Transverse colon (tissue), 4 donors: ENCODE results near the gene PLA2G2D. TPM values are rescaled to one million over a fixed set of nuclear protein-coding genes. Genes with fewer than 3 reads are reported as not detected.

Source experiments
- DNase-seq: peaks from one replicate; pipeline ENCODE4 v3.0.0-alpha.2; 2019
- H3K27ac ChIP-seq, 4 donors: fragments of 200-600 bp; sonication (generic); 2 replicates each; pipeline ENCODE4 v1.5.1; 2016 to 2018; ENCODE audit warnings: inconsistent platforms in 4 of 4
- H3K27me3 ChIP-seq: fragments of 200-600 bp; sonication (generic); 2 replicates; pipeline ENCODE4 v1.5.1; 2017; ENCODE audit warnings: inconsistent platforms
- H3K36me3 ChIP-seq, 4 donors: fragments of 200-600 bp; sonication (generic); 2 replicates each; pipeline ENCODE4 v1.5.1; 2017 to 2019; ENCODE audit warnings: inconsistent platforms in 4 of 4
- H3K4me1 ChIP-seq, 4 donors: fragments of 200-600 bp; sonication (generic); 2 replicates each; pipeline ENCODE4 v1.5.1; 2017 to 2020; ENCODE audit warnings: inconsistent platforms in 4 of 4
- H3K4me3 ChIP-seq, 4 donors: fragments of 200-600 bp; sonication (generic); 1 replicate in 1 of 4; 2 replicates in 3 of 4; pipeline versions ENCODE4 v1.5.1 to v1.6.1; 2017 to 2019; ENCODE audit warnings: inconsistent platforms in 4 of 4
- H3K9me3 ChIP-seq, 2 donors: fragments of 200-600 bp; sonication (generic); 2 replicates each; pipeline ENCODE4 v1.5.1; 2017 to 2019; ENCODE audit warnings: inconsistent platforms in 2 of 2
- CTCF ChIP-seq, 5 experiments: fragments of 200-600 bp in 3 of 5; fragments of 450-650 bp in 2 of 5; sonication (generic) in 3 of 5; IDR thresholded peaks; 1 replicate in 2 of 5; 2 replicates in 3 of 5; pipeline ENCODE4 v1.5.1; 2016 to 2017; ENCODE audit warnings: antibody characterized with exemption in 5 of 5, inconsistent platforms in 3 of 5, mild to moderate bottlenecking in 2 of 5, moderate library complexity in 1 of 5
- EP300 ChIP-seq: sonication (generic); formaldehyde crosslinking; IDR thresholded peaks from one replicate; pipeline ENCODE4 v1.6.1; 2017; ENCODE audit warnings: antibody characterized with exemption, low read depth
- POLR2A ChIP-seq: fragments of 450-650 bp; IDR thresholded peaks from one replicate; pipeline ENCODE4 v1.6.1; 2016; ENCODE audit warnings: antibody characterized with exemption, mild to moderate bottlenecking, moderate library complexity
- POLR2AphosphoS5 ChIP-seq, 3 donors: sonication (generic); formaldehyde crosslinking; IDR thresholded peaks; one replicate each; pipeline ENCODE4 v1.6.1; 2016; ENCODE audit warnings: antibody characterized with exemption in 3 of 3
- WGBS, 2 donors: methylation state at CpG; one replicate each; pipeline ENCODE4 v1.1.5; 2018; ENCODE audit warnings: low coverage in 1 of 2; 5-methylcytosine and 5-hydroxymethylcytosine counted together
- in situ Hi-C, 4 donors: fragments of 200-750 bp; cut with MboI; loops; one replicate each; pipeline versions ENCODE4 v1.15.0 to v1.15.1; 2017; ENCODE audit warnings: low sequenced_read_pairs in 3 of 4, low pct_ligation_motif_present in 1 of 4, low pct_unique_long_range_greater_than_20kb in 1 of 4
- intact Hi-C: fragments of 100-400 bp; cut with DNase I; formaldehyde crosslinking; loops from one replicate; pipeline ENCODE4 v1.15.1; 2023; ENCODE audit warnings: low total_unique reads
- total RNA-seq, 4 donors: library from RNA; depleted of rRNA; stranded (reverse); fragments of >200 nt; gene quantifications; one replicate each; pipeline ENCODE4 v1.1.0, GENCODE V29; 2016

Gene PLA2G2D
- total RNA-seq, 4 donors from 2014 or later = 0.16 TPM; not detected in 3

DNA sequence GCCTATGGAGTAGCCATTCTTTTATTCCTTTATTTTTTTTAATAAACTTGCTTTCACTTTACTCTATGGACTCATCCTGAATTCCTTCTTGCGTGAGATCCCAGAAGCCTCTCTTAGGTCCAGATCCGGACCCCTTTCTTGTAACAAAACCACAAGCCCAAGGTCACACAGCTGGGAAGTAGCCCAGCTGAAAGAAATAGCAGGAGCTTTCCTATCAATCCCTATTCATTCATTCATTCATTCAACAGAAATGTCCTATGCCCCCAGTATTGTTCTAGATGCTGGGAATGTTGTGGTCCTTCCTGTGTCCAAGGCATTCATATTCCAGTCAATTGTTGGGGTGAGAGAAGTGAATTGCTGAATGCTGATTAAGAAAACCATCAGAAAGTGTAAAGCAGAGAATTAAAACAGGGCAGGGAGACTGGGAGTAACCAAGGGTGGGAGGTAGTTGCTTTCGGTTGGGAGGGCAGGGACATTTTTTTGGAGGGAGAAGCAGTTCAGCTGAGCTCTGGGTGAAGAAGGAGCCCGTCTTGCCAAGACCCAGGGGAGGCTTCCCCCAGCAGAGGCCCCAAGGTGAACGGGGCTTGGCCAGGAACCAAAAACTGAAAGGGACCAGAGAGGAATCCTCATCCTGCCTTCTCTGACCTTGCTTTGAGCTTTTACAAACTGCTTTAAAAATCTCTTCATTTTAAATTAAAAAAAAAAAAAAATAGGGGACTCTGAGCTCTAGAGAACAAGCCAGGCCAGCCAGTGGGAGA lies 10.8 kb downstream of the PLA2G2D start:
- no peaks in the 10 kb centered on the region for H3K36me3 ChIP-seq
- no peaks in the 10 kb centered on the region for H3K27me3 ChIP-seq
- no peak overlapping the region for H3K27ac ChIP-seq
- no peaks in the 10 kb centered on the region for H3K4me1 ChIP-seq
- no peak overlapping the region for H3K4me3 ChIP-seq
- WGBS, 2 donors = 69 to 71% methylated on average over 1 to 5 of the region's 5 CpGs
- H3K9me3 ChIP-seq = no peaks in the 10 kb centered on the region
- no peak for DNase-seq
- in situ Hi-C loops (no loop called here), intact Hi-C loops (no loop called here)
- TF ChIP-seq POLR2A (no peak), EP300 (no peak), POLR2AphosphoS5 (IDR thresholded peaks at IDR 0.05) (no peak), CTCF (IDR thresholded peaks at IDR 0.05) (no peak)

- 69% methylated on average over 4 of the region's 4 CpGs; no CpG with 5 or more reads in 1 of the 2 donors for WGBS, 2 donors
Measured at GRCh38 chr1:20107796-20108195, 11.5 kb downstream of the PLA2G2D start.

GRCh38 chr1:20107351-20107750 lies 12.0 kb downstream of the PLA2G2D start:
- no peaks in the 10 kb centered on the region for H3K4me1 ChIP-seq
- TF ChIP-seq CTCF (IDR thresholded peaks at IDR 0.05) (no peak), EP300 (no peak), POLR2AphosphoS5 (IDR thresholded peaks at IDR 0.05) (no peak), POLR2A (no peak)
- no peak for DNase-seq
- 39 to 79% methylated on average over 2 to 4 of the region's 4 CpGs for WGBS, 2 donors
- H3K36me3 ChIP-seq = no peaks in the 10 kb centered on the region
- intact Hi-C loops (no loop called here), in situ Hi-C loops (no loop called here)
- H3K4me3 ChIP-seq = no peak overlapping the region
- H3K9me3 ChIP-seq = no peaks in the 10 kb centered on the region
- H3K27ac ChIP-seq = no peak overlapping the region
- no peaks in the 10 kb centered on the region for H3K27me3 ChIP-seq

More at GRCh38 chr1:20107796-20108195, 11.5 kb downstream of the PLA2G2D start:
- TF ChIP-seq EP300 (no peak), CTCF (IDR thresholded peaks at IDR 0.05) (no peak), POLR2A (no peak), POLR2AphosphoS5 (IDR thresholded peaks at IDR 0.05) (no peak)
- no peak overlapping the region for H3K27ac ChIP-seq
- in situ Hi-C loops = no loop called here
- H3K4me1 ChIP-seq = no peaks in the 10 kb centered on the region
- no peak overlapping the region for H3K4me3 ChIP-seq
- no peaks in the 10 kb centered on the region for H3K9me3 ChIP-seq
- intact Hi-C loops = no loop called here
- no peak for DNase-seq
- no peaks in the 10 kb centered on the region for H3K36me3 ChIP-seq
- no peaks in the 10 kb centered on the region for H3K27me3 ChIP-seq

GRCh38 chr1:20105856-20106255 lies 13.5 kb downstream of the PLA2G2D start:
- in situ Hi-C loops = no loop called here

More at GRCh38 chr1:20105856-20106255, 13.5 kb downstream of the PLA2G2D start:
- H3K4me1 ChIP-seq = no peaks in the 10 kb centered on the region
- intact Hi-C loops = no loop called here
- H3K4me3 ChIP-seq = no peak overlapping the region
- no peak overlapping the region for H3K27ac ChIP-seq
- H3K36me3 ChIP-seq = no peaks in the 10 kb centered on the region
- no peak for DNase-seq
- no peaks in the 10 kb centered on the region for H3K9me3 ChIP-seq
- H3K27me3 ChIP-seq = no peaks in the 10 kb centered on the region
- 38 to 53% methylated on average over 1 of the region's 1 CpG for WGBS, 2 donors
- TF ChIP-seq EP300 (no peak), POLR2A (no peak), CTCF (IDR thresholded peaks at IDR 0.05) (no peak), POLR2AphosphoS5 (IDR thresholded peaks at IDR 0.05) (no peak)
